GM23338 (cell line): ENCODE measurements around the gene HOXC12. TPM values are rescaled to one million over a fixed set of nuclear protein-coding genes. Genes with fewer than 3 reads are reported as not detected.

Experiments used
- ATAC-seq: fragments of 200-7000 bp; cut with Tn5 transposase; 3 replicates; pipeline ENCODE4 v1.9.1; 2020
- DNase-seq: peaks from one replicate; pipeline ENCODE4 v3.0.0-alpha.2; 2015; ENCODE audit warnings: low spot score
- H2AFZ ChIP-seq: fragments of 200-600 bp; sonication (generic); 2 replicates; pipeline ENCODE4 v1.8.0; 2016; ENCODE audit warnings: antibody characterized with exemption, mild to moderate bottlenecking, moderate library complexity
- H3F3A ChIP-seq: fragments of 200-600 bp; sonication (generic); replicated peaks from 2 replicates; pipeline ENCODE4 v1.8.0; 2017; ENCODE audit warnings: antibody characterized with exemption, mixed run types, low read depth
- H3K27ac ChIP-seq: fragments of 200-600 bp; sonication (generic); 2 replicates; pipeline ENCODE4 v1.6.1; 2016; ENCODE audit warnings: low read depth
- H3K27me3 ChIP-seq: fragments of 200-600 bp; sonication (generic); 2 replicates; pipeline ENCODE4 v1.8.0; 2016; ENCODE audit warnings: mild to moderate bottlenecking, mixed run types, moderate library complexity; ENCODE audit not compliant: insufficient read depth
- H3K36me3 ChIP-seq: fragments of 200-600 bp; sonication (generic); 2 replicates; pipeline ENCODE4 v1.8.0; 2016; ENCODE audit warnings: mild to moderate bottlenecking; ENCODE audit not compliant: insufficient read depth
- H3K4me1 ChIP-seq: fragments of 200-600 bp; sonication (generic); 2 replicates; pipeline ENCODE4 v1.8.0; 2016; ENCODE audit warnings: mild to moderate bottlenecking, moderate library complexity; ENCODE audit not compliant: insufficient read depth
- H3K4me2 ChIP-seq: fragments of 200-600 bp; sonication (generic); 2 replicates; pipeline ENCODE4 v1.7.1; 2017; ENCODE audit warnings: mixed run types
- H3K4me3 ChIP-seq: fragments of 200-600 bp; sonication (generic); 2 replicates; pipeline ENCODE4 v1.6.1; 2016; ENCODE audit warnings: mixed run types
- H3K79me2 ChIP-seq: fragments of 200-600 bp; sonication (generic); replicated peaks from 2 replicates; pipeline ENCODE4 v1.8.0; 2017; ENCODE audit warnings: mild to moderate bottlenecking; ENCODE audit not compliant: insufficient read depth
- H3K9me2 ChIP-seq: fragments of 200-600 bp; sonication (generic); 2 replicates; pipeline ENCODE4 v1.8.0; 2017; ENCODE audit not compliant: insufficient read depth
- H4K20me1 ChIP-seq: fragments of 200-600 bp; sonication (generic); replicated peaks from 2 replicates; pipeline ENCODE4 v1.8.0; 2017; ENCODE audit warnings: mild to moderate bottlenecking; ENCODE audit not compliant: insufficient read depth
- H3K27ac Mint-ChIP-seq: 2 replicates; pipeline ENCODE4 v1.8.0; 2020; ENCODE audit warnings: inconsistent platforms, mild to moderate bottlenecking, moderate library complexity, mixed read lengths
- H3K27me3 Mint-ChIP-seq: 3 replicates; pipeline ENCODE4 v1.8.0; 2022; ENCODE audit warnings: low read depth, mild to moderate bottlenecking, moderate library complexity, mixed read lengths, inconsistent platforms; ENCODE audit not compliant: insufficient read depth, poor library complexity
- H3K36me3 Mint-ChIP-seq: 3 replicates; pipeline ENCODE4 v1.8.0; 2021; ENCODE audit warnings: low read depth, mild to moderate bottlenecking, inconsistent platforms, moderate library complexity, mixed read lengths
- H3K4me1 Mint-ChIP-seq: 3 replicates; pipeline ENCODE4 v1.8.0; 2020; ENCODE audit warnings: mild to moderate bottlenecking, inconsistent platforms, mixed read lengths
- H3K4me3 Mint-ChIP-seq: 3 replicates; pipeline ENCODE4 v1.8.0; 2021; ENCODE audit warnings: moderate library complexity, mild to moderate bottlenecking, inconsistent platforms, mixed read lengths
- H3K9me3 Mint-ChIP-seq: 3 replicates; pipeline ENCODE4 v1.8.0; 2020; ENCODE audit warnings: moderate library complexity, mild to moderate bottlenecking, inconsistent platforms, mixed read lengths
- CREB1 ChIP-seq: fragments of 250-450 bp; sonication (Bioruptor Pico); IDR thresholded peaks from 2 replicates; pipeline ENCODE4 v1.5.0; 2020; ENCODE audit warnings: low read depth, mild to moderate bottlenecking, moderate library complexity
- CTCF ChIP-seq, 2 experiments: fragments of 200-600 bp in 1 of 2; sonication (generic) in 1 of 2; conservative IDR thresholded peaks; 2 replicates each; pipeline versions ENCODE4 v1.5.1 to v1.6.1; 2016 to 2017; ENCODE audit warnings: antibody characterized with exemption in 2 of 2, low read depth in 2 of 2, mild to moderate bottlenecking in 2 of 2, moderate library complexity in 1 of 2
- JUNB ChIP-seq: IDR thresholded peaks from one replicate; pipeline ENCODE4 v1.6.1; 2016; ENCODE audit warnings: antibody characterized with exemption; ENCODE audit not compliant: unreplicated experiment
- NANOG ChIP-seq: IDR thresholded peaks from 2 replicates; pipeline ENCODE4 v1.6.1; 2016; ENCODE audit warnings: antibody characterized with exemption, borderline replicate concordance
- REST ChIP-seq: IDR thresholded peaks from one replicate; pipeline ENCODE4 v1.6.1; 2018; ENCODE audit warnings: antibody characterized with exemption; ENCODE audit not compliant: unreplicated experiment
- STAT1 ChIP-seq: IDR thresholded peaks from one replicate; pipeline ENCODE4 v1.6.1; 2016; ENCODE audit warnings: antibody characterized with exemption; ENCODE audit not compliant: unreplicated experiment
- ZNF331 ChIP-seq: fragments of 250-450 bp; sonication (Bioruptor Pico); IDR thresholded peaks from 2 replicates; pipeline ENCODE4 v1.5.0; 2020; ENCODE audit warnings: low read depth, mild to moderate bottlenecking, moderate library complexity
- ZNF462 ChIP-seq: fragments of 250-450 bp; sonication (Bioruptor Pico); IDR thresholded peaks from 2 replicates; pipeline ENCODE4 v1.5.0; 2020; ENCODE audit warnings: mild to moderate bottlenecking, moderate library complexity
- polyA plus RNA-seq: library from polyadenylated mRNA; unstranded; fragments of >200 nt; fragmentation: Nextera tagmentation; extraction: Ambion mirVana; gene quantifications from 2 replicates; pipeline ENCODE4 v1.2.1, GENCODE V29; 2016
- total RNA-seq: library from RNA; depleted of rRNA; stranded (reverse); fragments of >200 nt; shearing (Covaris generic); gene quantifications from 2 replicates; pipeline ENCODE4 v1.2.3, GENCODE V29; 2014

The HOXC12 gene
- total and polyA plus RNA-seq, 2 experiments from 2014 or later: not detected

- H3K27ac ChIP-seq: no peak overlapping the region
- TF ChIP-seq ZNF331 (CRISPR knock-in tag): no peak
- TF ChIP-seq CTCF (conservative IDR thresholded peaks at IDR 0.05; ENCODE audit: low read depth in 2 of 2): no peak
- TF ChIP-seq JUNB: no peak
- no peak for TF ChIP-seq CREB1 (CRISPR knock-in tag)
- no peak for TF ChIP-seq ZNF462
- no peak for TF ChIP-seq STAT1
- TF ChIP-seq NANOG: no peak
- TF ChIP-seq REST: no peak
- no peak overlapping the region for H2AFZ ChIP-seq
- H3K9me2 ChIP-seq: no peaks in the 10 kb centered on the region
- peaks cover 70% of the 10 kb centered on the region for H4K20me1 ChIP-seq
- ATAC-seq: no peak
- Mint-ChIP-seq H3K4me1 (peaks cover 14% of the 10 kb centered on the region), H3K27ac (no peak overlapping the region), H3K4me3 (no peak overlapping the region), H3K27me3 (peaks cover 99% of the 10 kb centered on the region), H3K9me3 (no peaks in the 10 kb centered on the region; the same call in 2 of the 3 replicates), H3K36me3 (no peaks in the 10 kb centered on the region; the same call in 2 of the 3 replicates)
- H3K4me3 ChIP-seq: no peak overlapping the region
- peaks cover 28% of the 10 kb centered on the region for H3F3A ChIP-seq
- no peaks in the 10 kb centered on the region for H3K36me3 ChIP-seq
- H3K79me2 ChIP-seq: no peaks in the 10 kb centered on the region
- peaks cover 100% of the 10 kb centered on the region for H3K27me3 ChIP-seq
- peaks cover 23% of the 10 kb centered on the region; the same call in 1 of the 2 replicates for H3K4me1 ChIP-seq
- no peak for DNase-seq
- no peak overlapping the region for H3K4me2 ChIP-seq
Observed at GRCh38 chr12:53944209-53944608, 10.5 kb upstream of the HOXC12 start.
